CD4-positive, alpha-beta T cell treated with Interleukin-4 for 1 hour (primary cell): ENCODE results near the gene SYNPO.

ENCODE experiments used
- DNase-seq, 2 donors: peaks; one replicate each; pipeline ENCODE4 v3.0.0-alpha.2; 2020 to 2022

Gene SYNPO

GRCh38 chr5:150608991-150609390 is 31.5 kb upstream of the SYNPO start:
- DNase-seq: no peak

- DNase-seq: no peak
These were observed 30.4 kb upstream of the SYNPO start for GRCh38 chr5:150609843-150610584.

DNA sequence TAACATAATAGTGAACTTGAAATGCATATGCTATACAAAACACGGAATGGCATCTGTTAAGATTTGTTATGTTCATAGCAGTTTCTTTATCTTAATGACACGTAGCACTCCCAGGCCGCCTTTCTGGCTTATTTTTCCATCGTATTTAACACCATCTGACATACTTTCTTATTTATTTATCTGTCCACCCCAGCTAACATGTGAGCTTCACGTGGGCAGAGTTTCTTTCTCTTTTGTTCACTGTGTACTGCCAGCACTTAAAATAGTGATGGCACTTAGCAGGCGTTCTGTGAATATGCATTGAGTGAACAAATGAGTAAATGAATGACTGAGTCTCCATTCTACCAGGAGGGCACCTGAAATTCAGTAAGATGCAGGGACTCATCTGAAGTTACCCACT is 29.4 kb upstream of the SYNPO start:
- no peak for DNase-seq

- no peak for DNase-seq
These were observed 28.1 kb upstream of the SYNPO start for GRCh38 chr5:150612405-150612804.

DNA sequence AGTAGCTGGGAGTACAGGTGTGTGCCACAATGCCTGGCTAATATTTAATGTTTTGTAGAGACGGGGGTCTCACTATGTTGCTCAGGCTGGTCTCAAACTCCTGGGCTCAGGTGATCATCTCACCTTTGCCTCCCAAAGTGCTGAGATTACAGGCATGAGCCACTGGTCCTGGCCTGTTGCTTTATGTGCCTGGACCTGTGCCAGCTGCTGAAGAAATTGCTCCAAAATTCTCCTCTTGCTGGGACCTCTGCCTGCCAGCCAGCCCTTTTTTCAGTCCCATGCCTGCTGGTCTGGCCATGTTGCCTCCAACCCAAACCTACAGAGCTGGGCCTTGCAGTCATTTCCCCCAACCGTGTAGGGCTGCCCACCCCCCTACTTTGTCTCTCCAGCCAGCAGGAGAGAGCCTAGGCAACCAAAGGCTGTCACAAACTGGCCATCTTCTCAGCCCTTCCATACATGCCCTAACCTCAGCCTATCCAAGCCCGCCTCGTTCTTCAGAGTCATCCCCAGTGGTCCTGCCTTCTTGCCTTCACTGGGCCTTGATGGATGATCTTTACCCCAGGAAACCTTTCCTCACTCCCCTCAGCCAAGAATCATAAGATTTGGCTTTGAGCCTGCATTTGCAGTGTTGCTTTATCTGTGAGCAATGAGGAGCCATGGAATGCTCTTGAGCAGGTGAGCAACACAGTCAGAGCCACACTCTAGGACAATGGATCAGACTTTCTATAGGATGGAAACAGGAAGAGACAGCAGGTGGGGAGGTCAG is 27.4 kb upstream of the SYNPO start:
- DNase-seq: no peak

DNA sequence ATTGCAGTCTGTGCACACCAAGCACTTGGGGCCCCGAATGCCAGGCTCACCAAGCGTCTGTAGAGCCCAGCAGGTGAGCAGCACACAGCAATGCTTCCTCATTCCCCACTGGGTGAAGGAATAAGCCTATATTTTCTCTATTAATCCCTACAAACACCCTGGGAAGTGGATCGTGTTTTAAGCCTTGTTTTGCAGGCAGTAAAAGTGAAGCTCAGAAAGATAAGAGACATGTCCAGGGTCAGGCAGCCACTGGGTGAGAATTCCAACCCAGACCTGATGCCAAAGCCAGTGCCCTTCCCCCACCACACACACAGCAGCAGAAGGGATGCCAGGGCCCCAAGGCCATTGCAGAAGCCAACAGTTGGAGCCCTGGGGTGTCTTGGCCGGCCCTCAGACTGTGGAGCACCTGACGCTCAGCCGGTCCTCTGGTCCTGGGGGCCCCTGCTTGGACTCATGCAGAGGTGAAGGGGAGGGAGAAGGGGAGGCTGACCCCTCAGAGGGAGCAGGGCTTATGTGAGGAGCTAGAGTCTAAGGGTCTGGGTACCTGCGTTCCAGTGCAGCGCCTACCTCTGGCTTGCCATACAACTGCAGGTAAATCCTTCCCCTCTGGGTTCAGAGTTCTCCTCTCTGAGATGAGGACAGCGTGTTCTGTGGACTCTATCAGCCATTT is 26.3 kb upstream of the SYNPO start:
- no peak for DNase-seq

DNA sequence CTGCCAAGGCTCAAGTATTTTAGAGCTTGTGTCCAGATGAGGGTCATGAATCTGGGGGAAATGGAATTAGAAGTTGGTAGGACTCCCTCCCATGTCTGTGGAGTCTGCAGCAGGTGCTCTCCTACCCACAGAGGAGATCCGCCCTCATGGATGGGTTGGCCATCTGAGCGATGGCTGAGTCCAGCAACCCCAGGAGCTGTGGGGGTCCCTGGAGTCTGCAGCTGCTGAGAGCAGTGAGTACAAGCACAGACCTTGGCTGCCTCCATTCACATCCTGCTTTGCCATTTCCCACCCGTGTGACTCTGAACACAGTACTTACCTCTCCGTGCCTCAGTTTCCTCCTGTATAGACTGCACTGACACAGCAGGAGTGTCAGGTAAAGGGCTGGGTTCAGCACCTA is 25.8 kb upstream of the SYNPO start:
- DNase-seq: no peak

- no peak for DNase-seq
These were observed 25.2 kb upstream of the SYNPO start for GRCh38 chr5:150615141-150615699.

GRCh38 chr5:150616024-150616470 is 24.4 kb upstream of the SYNPO start:
- no peak for DNase-seq

DNA sequence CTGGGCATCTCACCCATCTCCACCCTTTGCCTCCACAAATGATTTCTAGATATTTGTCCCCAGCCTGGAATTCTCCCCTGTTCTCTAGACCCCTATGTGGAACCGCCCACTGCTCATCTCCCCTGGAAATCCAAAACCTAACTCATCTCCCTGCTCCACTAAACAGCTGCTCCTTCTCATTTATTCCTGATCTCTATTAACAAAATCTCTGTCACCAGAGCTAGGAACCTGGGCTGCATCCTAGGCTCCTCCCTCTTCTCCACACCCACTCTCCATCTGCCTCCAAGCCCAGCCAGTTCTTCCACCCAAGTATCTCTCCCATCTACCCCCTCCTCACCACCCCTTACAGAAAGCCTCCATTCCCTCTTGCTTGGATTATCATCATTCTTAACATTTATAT is 24.0 kb upstream of the SYNPO start:
- DNase-seq: no peak

GRCh38 chr5:150618163-150618562 is 22.3 kb upstream of the SYNPO start:
- DNase-seq: no peak

- DNase-seq: no peak
These were observed 21.7 kb upstream of the SYNPO start for GRCh38 chr5:150618588-150619281.

DNA sequence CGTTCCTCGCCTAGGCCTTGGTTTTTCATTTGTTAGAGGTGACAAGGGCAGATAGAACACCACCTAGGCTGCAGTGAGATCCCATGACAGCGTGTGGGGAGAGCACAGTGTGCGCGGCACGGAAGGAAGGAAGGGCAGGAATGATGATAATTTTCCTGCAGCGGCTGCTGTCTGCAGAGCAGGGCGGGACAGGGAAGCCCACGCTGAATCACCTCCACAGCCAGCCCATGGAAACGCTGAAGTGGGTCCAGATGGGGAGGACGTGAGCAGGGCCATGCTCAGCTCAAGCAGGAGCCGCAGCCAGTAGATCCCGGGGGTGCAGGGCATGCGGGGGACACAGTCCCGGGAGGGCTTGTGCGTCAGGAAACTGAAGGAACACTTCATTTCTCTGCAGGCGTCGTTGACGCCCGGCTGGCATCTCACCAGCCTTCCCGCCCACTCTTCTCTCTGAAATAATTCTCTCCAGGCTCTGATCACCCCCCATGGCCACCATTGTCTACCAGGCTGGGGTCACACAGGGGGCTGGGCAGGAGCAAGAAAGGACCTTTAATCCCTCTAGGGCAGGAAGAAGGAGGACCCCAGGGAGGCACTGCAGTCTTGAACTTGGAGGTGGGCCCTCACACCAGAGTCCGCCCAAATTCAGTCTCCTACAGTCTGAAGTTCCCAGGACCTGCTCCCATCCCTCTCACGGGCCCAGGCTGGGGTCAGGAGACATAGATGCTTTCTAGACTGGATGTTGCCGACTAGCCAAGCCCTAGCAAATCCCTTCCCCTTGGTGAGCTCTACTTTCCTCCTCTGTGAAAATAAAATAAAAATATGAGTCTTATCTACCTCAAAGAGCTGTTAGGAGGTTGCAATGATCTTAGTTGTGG is 20.9 kb upstream of the SYNPO start:
- DNase-seq: no peak

DNA sequence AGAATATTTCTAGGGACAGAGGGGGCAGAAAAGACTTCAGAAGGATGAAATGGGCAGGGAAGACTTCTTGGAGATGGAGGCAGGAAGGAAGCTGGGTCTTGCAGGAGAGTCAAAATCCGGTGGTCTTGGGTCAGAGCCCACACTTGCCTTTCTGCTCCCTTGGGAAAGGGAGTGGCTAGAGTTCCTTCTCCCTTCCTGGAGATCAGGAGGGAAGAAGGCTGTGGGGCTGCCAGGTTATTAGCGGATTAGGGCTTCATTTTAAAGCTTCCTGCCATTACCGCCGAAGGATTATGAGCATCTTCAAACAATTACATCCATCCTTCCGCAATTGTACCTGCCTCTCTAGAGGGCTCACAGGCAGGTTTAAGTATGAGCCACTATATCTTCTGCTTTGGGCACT is 19.2 kb upstream of the SYNPO start:
- DNase-seq: no peak

DNA sequence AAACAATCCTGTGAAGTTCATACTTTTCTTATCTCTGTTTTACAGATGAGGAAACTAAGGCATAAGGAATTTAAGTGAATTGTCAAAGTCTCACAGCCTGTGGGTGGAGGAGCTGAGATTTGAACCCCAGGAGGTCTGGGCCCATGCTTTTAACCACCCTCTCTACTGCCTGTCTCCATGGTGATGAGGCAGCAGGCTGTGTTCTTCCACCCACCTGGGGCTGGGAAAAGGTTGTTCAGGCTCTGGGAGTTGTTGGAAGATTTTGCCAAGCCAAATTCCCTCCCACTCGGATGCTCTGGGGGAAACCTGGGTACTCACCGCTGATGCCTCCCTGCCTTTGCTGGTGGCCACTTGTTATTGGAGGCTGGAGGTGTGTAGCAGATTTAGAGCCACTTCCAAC is 18.3 kb upstream of the SYNPO start:
- DNase-seq: no peak

GRCh38 chr5:150623152-150623877 is 17.1 kb upstream of the SYNPO start:
- DNase-seq: no peak

DNA sequence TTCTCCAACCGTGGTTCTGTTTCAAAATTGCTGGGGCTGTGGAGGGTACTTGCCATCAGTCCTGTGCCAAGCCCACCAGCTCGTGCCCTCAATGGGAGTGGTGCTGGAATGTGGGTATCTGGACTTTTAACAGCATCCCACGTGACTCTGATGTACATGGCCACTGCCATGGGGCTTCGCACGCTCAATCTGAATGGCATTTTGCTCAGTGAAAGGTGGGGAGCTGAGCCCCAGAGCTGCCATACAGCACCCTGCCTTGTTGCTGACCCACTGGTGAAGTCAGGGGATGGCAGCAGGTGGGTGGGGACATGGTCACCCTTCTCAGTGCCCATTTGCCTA is 16.6 kb upstream of the SYNPO start:
- no peak for DNase-seq

DNA sequence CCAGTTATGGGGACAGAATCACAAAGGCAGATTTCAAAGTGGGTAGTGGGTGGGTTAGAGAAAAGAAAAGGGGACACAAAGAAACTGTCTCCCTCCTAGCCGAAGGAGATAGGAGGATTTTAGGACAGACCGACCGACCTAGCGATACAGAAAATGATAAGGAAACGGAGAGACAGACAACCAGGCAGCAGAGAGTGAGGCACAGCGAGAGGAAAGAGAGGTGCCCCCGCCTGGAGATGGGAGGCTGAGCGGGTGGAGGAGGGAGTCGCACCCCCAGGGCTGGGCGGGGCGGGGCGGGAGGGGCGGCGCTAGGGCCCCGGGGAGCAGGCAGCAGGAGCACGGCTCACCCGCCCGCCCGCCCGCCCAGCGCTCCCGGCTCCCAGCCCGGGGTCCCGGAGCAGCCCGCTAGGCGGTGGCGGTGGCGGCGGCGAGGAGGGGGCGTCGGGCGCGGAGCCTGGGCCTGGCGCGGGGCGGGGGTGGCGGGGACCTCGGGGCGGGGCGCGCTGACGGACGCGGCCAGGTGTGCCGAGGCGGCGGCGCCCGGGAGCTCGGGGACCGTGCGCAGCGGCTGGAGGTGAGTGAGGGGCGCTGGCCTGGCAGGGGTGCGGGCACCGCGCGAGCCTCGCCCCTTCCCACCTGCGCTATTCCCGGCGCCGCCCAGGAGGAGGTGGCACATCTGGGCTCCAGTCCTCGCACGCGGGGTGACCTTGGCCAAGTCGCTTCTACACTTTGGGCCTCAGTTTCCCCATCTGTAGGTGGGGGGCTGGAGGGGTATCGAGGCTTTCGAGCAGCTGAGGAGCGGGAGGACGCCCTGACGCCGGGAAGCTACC is 15.9 kb upstream of the SYNPO start:
- DNase-seq: peak in 1 of 2 donors; percentile 27

DNA sequence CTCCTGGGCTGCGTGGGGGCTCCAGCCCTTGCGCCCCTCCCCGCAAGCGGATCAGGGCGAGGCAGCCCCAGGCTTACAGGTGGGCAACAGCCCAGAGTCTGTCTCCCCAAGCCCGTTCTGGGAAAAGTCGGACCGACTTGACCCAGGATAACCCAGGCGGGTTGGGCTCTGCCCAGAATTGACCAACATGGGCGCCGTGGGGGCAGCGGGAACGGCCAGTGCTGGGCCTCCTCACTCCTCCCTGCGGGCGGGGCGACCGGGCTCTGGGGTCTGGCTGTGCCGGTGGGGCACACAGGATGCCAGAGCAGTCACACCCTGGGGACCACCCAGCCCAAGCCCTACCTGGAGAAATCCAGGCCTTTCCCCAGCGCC is 15.3 kb upstream of the SYNPO start:
- DNase-seq: no peak
